T-cell (primary cell): ENCODE data around the gene TMEM33. TPM values are rescaled to one million over a fixed set of nuclear protein-coding genes. Genes with fewer than 3 reads are reported as not detected.

ENCODE experiments used
- ATAC-seq, 4 experiments: fragments of 200-7000 bp in 3 of 4; fragments of 150-1000 bp in 1 of 4; cut with Tn5 transposase; replicated peaks in 1 of 4; 1 replicate in 3 of 4; 2 replicates in 1 of 4; pipeline ENCODE4 v1.10.0; 2021; ENCODE audit warnings: moderate library complexity in 3 of 4, mild to moderate bottlenecking in 2 of 4, moderate number of reproducible peaks in 1 of 4
- CTCF ChIA-PET, 2 donors: fragments of 300-600 bp; sonication (Branson Sonifier 250); formaldehyde crosslinking; loops; one replicate each; lab custom pipeline; 2022; ENCODE audit warnings: antibody characterized with exemption in 2 of 2; lab: Charles Lee
- POLR2A ChIA-PET, 2 donors: fragments of 300-600 bp; sonication (Branson Sonifier 250); formaldehyde crosslinking; loops; one replicate each; lab custom pipeline; 2022; ENCODE audit warnings: antibody characterized with exemption in 2 of 2; lab: Charles Lee
- DNase-seq, 35 experiments: peaks; one replicate each; pipeline versions ENCODE4 v3.0.0 to v3.0.0-alpha.2; 2013 to 2023
- H3K27ac ChIP-seq: one replicate; pipeline ENCODE4 v1.5.1; 2013; ENCODE audit warnings: low read length
- H3K27me3 ChIP-seq, 2 experiments: replicated peaks in 1 of 2; 1 replicate in 1 of 2; 2 replicates in 1 of 2; pipeline versions ENCODE4 v1.6.1 to v1.7.0; 2013; ENCODE audit warnings: low read length in 1 of 2, mixed read lengths in 1 of 2; ENCODE audit not compliant: control insufficient read depth in 2 of 2, insufficient read depth in 2 of 2; ENCODE audit errors: extremely low read depth in 1 of 2
- H3K36me3 ChIP-seq, 2 donors: 1 replicate in 1 of 2; 2 replicates in 1 of 2; pipeline versions ENCODE4 v1.6.1 to v1.7.0; 2013; ENCODE audit warnings: low read length in 1 of 2; ENCODE audit not compliant: control insufficient read depth in 2 of 2, insufficient read depth in 1 of 2; ENCODE audit errors: extremely low read depth in 1 of 2
- H3K4me1 ChIP-seq, 2 experiments: 1 replicate in 1 of 2; 2 replicates in 1 of 2; pipeline versions ENCODE4 v1.6.1 to v1.7.0; 2013; ENCODE audit warnings: low read length in 2 of 2, mixed read lengths in 1 of 2; ENCODE audit not compliant: insufficient read depth in 2 of 2, control insufficient read depth in 1 of 2; ENCODE audit errors: extremely low read depth in 1 of 2
- H3K4me3 ChIP-seq, 2 donors: 1 replicate in 1 of 2; 2 replicates in 1 of 2; pipeline versions ENCODE4 v1.5.1 to v1.7.0; 2013; ENCODE audit warnings: mild to moderate bottlenecking in 2 of 2, low read length in 1 of 2, moderate library complexity in 1 of 2; ENCODE audit not compliant: control insufficient read depth in 1 of 2; ENCODE audit errors: extremely low read depth in 1 of 2
- H3K9me3 ChIP-seq: 2 replicates; pipeline ENCODE4 v1.7.0; 2013
- H3K27ac Mint-ChIP-seq, 2 donors: one replicate each; pipeline ENCODE4 v1.8.0; 2020 to 2021; ENCODE audit warnings: mild to moderate bottlenecking in 2 of 2, mixed read lengths in 2 of 2
- H3K27me3 Mint-ChIP-seq, 2 donors: one replicate each; pipeline ENCODE4 v1.8.0; 2021 to 2022; ENCODE audit warnings: mixed read lengths in 2 of 2
- H3K36me3 Mint-ChIP-seq: one replicate; pipeline ENCODE4 v1.8.0; 2021; ENCODE audit warnings: mixed read lengths
- H3K4me1 Mint-ChIP-seq, 3 donors: one replicate each; pipeline ENCODE4 v1.8.0; 2020 to 2022; ENCODE audit warnings: mixed read lengths in 3 of 3, mild to moderate bottlenecking in 1 of 3
- H3K4me3 Mint-ChIP-seq, 3 donors: one replicate each; pipeline ENCODE4 v1.8.0; 2020 to 2022; ENCODE audit warnings: mild to moderate bottlenecking in 3 of 3, mixed read lengths in 3 of 3, moderate library complexity in 3 of 3
- H3K9me3 Mint-ChIP-seq, 3 donors: one replicate each; pipeline ENCODE4 v1.8.0; 2020 to 2022; ENCODE audit warnings: mixed read lengths in 3 of 3
- whole genome bisulfite sequencing: methylation state at CpG from one replicate; pipeline ENCODE4 v1.1.5; 2013; ENCODE audit warnings: missing lambda C conversion rate; ENCODE audit not compliant: insufficient coverage; 5-methylcytosine and 5-hydroxymethylcytosine counted together
- total RNA-seq, 35 experiments: library from RNA in 6 of 35; stranded (reverse) in 6 of 35; fragments of 120-200 nt in 1 of 35; gene quantifications; one replicate each; pipeline versions ENCODE4 v1.2.1 to v1.2.4 and lab custom pipeline; 2013 to 2026

The TMEM33 gene
- total RNA-seq (10 to 100 TPM; 24.6 to 39.4 (median 35.6) TPM), total RNA-seq (lab: John Stamatoyannopoulos, UW) (48.5 to 220 (median 84.1) reads per million in 29 experiments)
- 34.6 TPM for total RNA-seq (2013)

GRCh38 chr4:41934901-41935651 is at the start of gene TMEM33:
Gene TMEM33 (plus strand): TSS chr4:41935429. CDS start chr4:41935485, 56 bp downstream.
- Histone ChIP-seq H3K4me3 (peak within 1 kb of the TSS; percentile 81 to 86), H3K36me3 (peaks cover 0 to 11% of the 10 kb centered on the region in 2 donors), H3K27ac (peak within 1 kb of the TSS; percentile 50), H3K4me1 (peaks cover 9 to 20% of the 10 kb centered on the region in 2 experiments), H3K9me3 (no peaks in the 10 kb centered on the region), H3K27me3 (no peaks in the 10 kb centered on the region)
- ChIA-PET CTCF (no interaction called here), POLR2A (no interaction called here)
- peaks cover 54 to 55% (median 55%) of the 10 kb centered on the region in 3 donors for H3K4me1 Mint-ChIP-seq
- H3K27ac Mint-ChIP-seq = peak within 1 kb of the TSS; percentile 76 to 93
- peak; percentile 50 to 88 (median 67) for DNase-seq
- no peaks in the 10 kb centered on the region for H3K27me3 Mint-ChIP-seq
- H3K9me3 Mint-ChIP-seq = peaks cover 0 to 5% (median 0%) of the 10 kb centered on the region in 3 donors
- WGBS = under 1% methylated on average over 40 of the region's 49 CpGs
- peak within 1 kb of the TSS; percentile 98 to 99 (median 98) for H3K4me3 Mint-ChIP-seq
- H3K36me3 Mint-ChIP-seq = peaks cover 23% of the 10 kb centered on the region
- ATAC-seq = peak; percentile 90 to 94 (median 93)

- POLR2A ChIA-PET = no interaction called here
These were observed 49.8 kb upstream of the TMEM33 start for GRCh38 chr4:41885456-41885855.

GRCh38 chr4:41887277-41887676 is 48.0 kb upstream of the TMEM33 start:
- H3K27me3 ChIP-seq = peaks cover 0 to 3% of the 10 kb centered on the region in 2 experiments
- POLR2A ChIA-PET = no interaction called here
- Mint-ChIP-seq H3K27ac (no peak overlapping the region), H3K4me3 (no peak overlapping the region), H3K27me3 (peaks cover 38 to 39% of the 10 kb centered on the region in 2 donors), H3K9me3 (no peaks in the 10 kb centered on the region), H3K4me1 (peaks cover 0 to 6% (median 6%) of the 10 kb centered on the region in 3 donors), H3K36me3 (no peaks in the 10 kb centered on the region)
- ATAC-seq (no peak), DNase-seq (no peak)
- H3K36me3 ChIP-seq = no peaks in the 10 kb centered on the region
- H3K9me3 ChIP-seq = no peaks in the 10 kb centered on the region
- peaks cover 0 to 7% of the 10 kb centered on the region in 2 experiments for H3K4me1 ChIP-seq
- no peak overlapping the region for H3K27ac ChIP-seq
- CTCF ChIA-PET = interaction anchor here (0.6 to 1.2 kb wide), 3 partner anchors 14 to 607 kb away, joined by 3 to 4 read pairs (median 4); no protein-coding TSS in a partner anchor
- H3K4me3 ChIP-seq = no peak overlapping the region
- no CpG with 5 or more reads among the region's 2 CpGs for WGBS

More at GRCh38 chr4:41885456-41885855, 49.8 kb upstream of the TMEM33 start:
- Histone ChIP-seq H3K9me3 (no peaks in the 10 kb centered on the region), H3K27ac (no peak overlapping the region), H3K27me3 (peaks cover 0 to 20% of the 10 kb centered on the region in 2 experiments), H3K4me3 (no peak overlapping the region), H3K4me1 (peaks cover 0 to 25% of the 10 kb centered on the region in 2 experiments), H3K36me3 (no peaks in the 10 kb centered on the region)
- WGBS = no CpG with 5 or more reads among the region's 1 CpG
- Mint-ChIP-seq H3K27me3 (peaks cover 38 to 51% of the 10 kb centered on the region in 2 donors), H3K36me3 (no peaks in the 10 kb centered on the region), H3K4me1 (peaks cover 11 to 17% (median 16%) of the 10 kb centered on the region in 3 donors), H3K27ac (no peak overlapping the region), H3K9me3 (no peaks in the 10 kb centered on the region), H3K4me3 (no peak overlapping the region)
- DNase-seq (no peak), ATAC-seq (no peak)
- CTCF ChIA-PET = interaction anchor here in 1 of 2 donors (0.5 to 1.5 kb wide), 3 partner anchors 14 to 604 kb away, joined by 3 to 4 read pairs (median 3); no protein-coding TSS in a partner anchor

GRCh38 chr4:41887821-41888686 is 47.2 kb upstream of the TMEM33 start:
- Mint-ChIP-seq H3K36me3 (no peaks in the 10 kb centered on the region), H3K4me3 (no peak overlapping the region), H3K27me3 (peaks cover 34 to 38% of the 10 kb centered on the region in 2 donors), H3K27ac (no peak overlapping the region), H3K4me1 (peaks cover 0 to 1% (median 1%) of the 10 kb centered on the region in 3 donors), H3K9me3 (no peaks in the 10 kb centered on the region)
- CTCF ChIA-PET = interaction anchor here (0.6 to 2.5 kb wide), 4 partner anchors 13 to 607 kb away, joined by 3 to 12 read pairs (median 4); no protein-coding TSS in a partner anchor
- WGBS = no CpG with 5 or more reads among the region's 3 CpGs
- no peaks in the 10 kb centered on the region for H3K9me3 ChIP-seq
- peaks cover 0 to under 1% of the 10 kb centered on the region in 2 experiments for H3K4me1 ChIP-seq
- H3K27me3 ChIP-seq = no peaks in the 10 kb centered on the region
- no peak overlapping the region for H3K4me3 ChIP-seq
- no peak overlapping the region for H3K27ac ChIP-seq
- POLR2A ChIA-PET = no interaction called here
- DNase-seq (peak in 21 of 35 experiments; percentile 6 to 68 (median 29)), ATAC-seq (no peak)
- no peaks in the 10 kb centered on the region for H3K36me3 ChIP-seq

GRCh38 chr4:41888687-41889074 is 46.5 kb upstream of the TMEM33 start:
- H3K4me1 ChIP-seq = no peaks in the 10 kb centered on the region
- peaks cover 30 to 41% of the 10 kb centered on the region in 2 donors for H3K27me3 Mint-ChIP-seq
- DNase-seq (no peak), ATAC-seq (no peak)
- ChIA-PET POLR2A (no interaction called here), CTCF (interaction anchor here (0.6 to 2.5 kb wide), 4 partner anchors 51 to 608 kb away, joined by 3 to 12 read pairs (median 4); no protein-coding TSS in a partner anchor)
- H3K27ac Mint-ChIP-seq = no peak overlapping the region
- H3K4me3 ChIP-seq = no peak overlapping the region
- H3K36me3 ChIP-seq = no peaks in the 10 kb centered on the region
- H3K27me3 ChIP-seq = peaks cover 0 to 3% of the 10 kb centered on the region in 2 experiments
- WGBS = 91% methylated on average over 1 of the region's 1 CpG
- no peak overlapping the region for H3K4me3 Mint-ChIP-seq
- H3K36me3 Mint-ChIP-seq = no peaks in the 10 kb centered on the region
- no peaks in the 10 kb centered on the region for H3K4me1 Mint-ChIP-seq
- no peak overlapping the region for H3K27ac ChIP-seq
- no peaks in the 10 kb centered on the region for H3K9me3 ChIP-seq
- H3K9me3 Mint-ChIP-seq = no peaks in the 10 kb centered on the region

GRCh38 chr4:41889317-41889716 is 45.9 kb upstream of the TMEM33 start:
- no peaks in the 10 kb centered on the region for H3K36me3 ChIP-seq
- Mint-ChIP-seq H3K9me3 (no peaks in the 10 kb centered on the region), H3K27me3 (peaks cover 35 to 46% of the 10 kb centered on the region in 2 donors), H3K36me3 (no peaks in the 10 kb centered on the region), H3K4me1 (no peaks in the 10 kb centered on the region), H3K27ac (no peak overlapping the region), H3K4me3 (no peak overlapping the region)
- H3K27ac ChIP-seq = no peak overlapping the region
- H3K9me3 ChIP-seq = no peaks in the 10 kb centered on the region
- CTCF ChIA-PET = interaction anchor here (0.6 to 2.5 kb wide), 2 partner anchors 602 to 608 kb away, joined by 3 to 12 read pairs; no protein-coding TSS in a partner anchor
- WGBS = no CpG with 5 or more reads among the region's 1 CpG
- H3K27me3 ChIP-seq = peaks cover 0 to 5% of the 10 kb centered on the region in 2 experiments
- no peak for DNase-seq
- POLR2A ChIA-PET = no interaction called here
- ATAC-seq = no peak
- no peaks in the 10 kb centered on the region for H3K4me1 ChIP-seq
- H3K4me3 ChIP-seq = no peak overlapping the region
